Skeletal muscle tissue (tissue), 4 donors: ENCODE results near the gene PRSS50. TPM values are rescaled to one million over a fixed set of nuclear protein-coding genes. Genes with fewer than 3 reads are reported as not detected.

Source experiments
- H3K27ac ChIP-seq: one replicate; pipeline ENCODE4 v1.7.0; 2013; ENCODE audit warnings: mild to moderate bottlenecking, low read depth, low read length, inconsistent platforms
- H3K27me3 ChIP-seq, 3 donors: one replicate each; pipeline ENCODE4 v1.7.0; 2013; ENCODE audit warnings: low read length in 3 of 3; ENCODE audit not compliant: control insufficient read depth in 3 of 3, insufficient read depth in 3 of 3
- H3K36me3 ChIP-seq, 3 donors: one replicate each; pipeline ENCODE4 v1.7.0; 2013; ENCODE audit warnings: low read length in 3 of 3; ENCODE audit not compliant: control insufficient read depth in 3 of 3, insufficient read depth in 3 of 3
- H3K4me1 ChIP-seq, 3 donors: one replicate each; pipeline ENCODE4 v1.7.0; 2013; ENCODE audit warnings: low read length in 3 of 3, mild to moderate bottlenecking in 3 of 3; ENCODE audit not compliant: control insufficient read depth in 3 of 3, insufficient read depth in 3 of 3
- H3K4me3 ChIP-seq, 3 donors: one replicate each; pipeline ENCODE4 v1.7.0; 2013; ENCODE audit warnings: low read length in 3 of 3
- H3K9ac ChIP-seq, 3 donors: one replicate each; pipeline ENCODE4 v1.7.0; 2013; ENCODE audit warnings: low read length in 3 of 3, mild to moderate bottlenecking in 3 of 3, moderate library complexity in 2 of 3, low read depth in 1 of 3
- H3K9me3 ChIP-seq, 3 donors: one replicate each; pipeline ENCODE4 v1.7.0; 2013; ENCODE audit warnings: low read length in 3 of 3; ENCODE audit not compliant: control insufficient read depth in 3 of 3
- total RNA-seq: library from RNA; depleted of rRNA; stranded (reverse); fragments of >200 nt; gene quantifications from one replicate; pipeline ENCODE4 v1.2.3, GENCODE V29; 2014
- donor health status: Osteomylitis.

Gene PRSS50
- total RNA-seq, 1 donor from 2014 or later, result not detected

DNA sequence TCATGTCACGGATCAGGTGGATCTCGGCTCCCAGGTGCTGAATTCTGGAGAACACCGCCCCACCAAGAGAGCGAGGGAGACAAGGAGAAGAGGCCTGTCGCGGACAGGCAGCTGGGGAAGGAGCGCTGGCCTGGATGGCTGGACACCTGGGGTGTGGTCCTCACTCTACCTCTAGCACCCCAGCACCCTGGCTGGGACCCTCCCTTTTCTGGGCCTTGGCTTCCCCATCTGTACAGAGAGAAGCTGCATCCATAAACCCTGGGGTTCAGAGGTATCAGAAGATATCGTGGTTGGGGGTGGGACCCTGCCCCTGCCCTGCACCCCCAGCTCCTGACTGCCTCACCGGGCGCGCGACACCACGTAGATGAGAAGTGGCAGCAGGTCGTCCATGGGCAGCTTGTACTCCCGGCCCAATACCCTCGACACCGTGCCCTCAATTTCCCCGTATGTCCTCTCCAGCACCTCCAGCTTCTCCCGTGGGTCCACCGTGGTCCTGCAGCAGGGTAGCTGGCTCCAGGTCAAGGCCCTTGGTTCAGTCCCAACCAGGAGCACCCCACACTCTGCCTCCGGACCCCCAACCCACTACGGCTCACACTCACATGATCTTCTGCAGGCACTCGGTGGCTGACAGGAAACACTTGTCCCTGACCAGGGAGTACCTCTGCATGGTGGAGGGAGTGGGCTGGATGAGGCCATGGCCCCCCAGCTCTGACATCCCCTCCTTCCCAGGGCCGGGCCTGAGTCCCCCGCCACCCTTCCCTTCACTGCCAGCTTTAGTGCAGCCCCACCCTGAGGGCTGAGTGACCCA lies 45.9 kb downstream of the PRSS50 start:
- peaks cover 32 to 40% (median 37%) of the 10 kb centered on the region in 3 donors for H3K36me3 ChIP-seq
- H3K27ac ChIP-seq, result no peak overlapping the region
- no peaks in the 10 kb centered on the region for H3K27me3 ChIP-seq
- no peak overlapping the region for H3K9ac ChIP-seq
- no peak overlapping the region for H3K4me3 ChIP-seq
- H3K4me1 ChIP-seq, result peaks cover 4 to 14% (median 10%) of the 10 kb centered on the region in 3 donors
- H3K9me3 ChIP-seq, result no peaks in the 10 kb centered on the region

DNA sequence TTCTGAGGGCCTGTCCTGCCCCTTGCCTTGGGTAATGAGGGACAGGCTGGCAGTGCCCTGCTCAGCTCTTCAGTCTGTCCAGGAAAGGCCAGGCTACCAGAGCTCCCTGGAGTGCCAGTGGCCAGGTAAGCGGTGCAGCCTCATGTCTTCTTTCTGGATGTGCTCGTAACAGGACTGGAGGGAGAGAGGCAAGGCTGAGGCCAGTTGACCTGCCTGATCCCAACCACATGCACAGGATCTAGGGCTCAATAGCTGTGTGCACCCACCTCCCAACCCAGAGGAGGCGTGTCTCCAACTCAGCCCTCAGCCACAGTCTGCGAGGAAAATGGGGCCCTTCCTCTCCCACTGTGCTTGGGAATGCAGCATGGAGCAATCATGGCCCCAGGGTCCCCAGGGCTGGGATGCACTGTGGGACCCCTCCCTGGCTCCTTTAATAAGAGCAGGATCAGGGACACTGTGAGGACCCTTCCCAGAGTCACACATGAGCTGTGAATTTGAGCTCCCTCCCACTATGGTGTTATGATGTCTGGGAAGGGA lies 46.7 kb downstream of the PRSS50 start:
- no peak overlapping the region for H3K4me3 ChIP-seq
- no peak overlapping the region for H3K9ac ChIP-seq
- H3K27me3 ChIP-seq, result no peaks in the 10 kb centered on the region
- H3K4me1 ChIP-seq, result peaks cover 4 to 9% (median 4%) of the 10 kb centered on the region in 3 donors
- no peak overlapping the region for H3K27ac ChIP-seq
- peaks cover 32 to 36% (median 35%) of the 10 kb centered on the region in 3 donors for H3K36me3 ChIP-seq
- no peaks in the 10 kb centered on the region for H3K9me3 ChIP-seq

DNA sequence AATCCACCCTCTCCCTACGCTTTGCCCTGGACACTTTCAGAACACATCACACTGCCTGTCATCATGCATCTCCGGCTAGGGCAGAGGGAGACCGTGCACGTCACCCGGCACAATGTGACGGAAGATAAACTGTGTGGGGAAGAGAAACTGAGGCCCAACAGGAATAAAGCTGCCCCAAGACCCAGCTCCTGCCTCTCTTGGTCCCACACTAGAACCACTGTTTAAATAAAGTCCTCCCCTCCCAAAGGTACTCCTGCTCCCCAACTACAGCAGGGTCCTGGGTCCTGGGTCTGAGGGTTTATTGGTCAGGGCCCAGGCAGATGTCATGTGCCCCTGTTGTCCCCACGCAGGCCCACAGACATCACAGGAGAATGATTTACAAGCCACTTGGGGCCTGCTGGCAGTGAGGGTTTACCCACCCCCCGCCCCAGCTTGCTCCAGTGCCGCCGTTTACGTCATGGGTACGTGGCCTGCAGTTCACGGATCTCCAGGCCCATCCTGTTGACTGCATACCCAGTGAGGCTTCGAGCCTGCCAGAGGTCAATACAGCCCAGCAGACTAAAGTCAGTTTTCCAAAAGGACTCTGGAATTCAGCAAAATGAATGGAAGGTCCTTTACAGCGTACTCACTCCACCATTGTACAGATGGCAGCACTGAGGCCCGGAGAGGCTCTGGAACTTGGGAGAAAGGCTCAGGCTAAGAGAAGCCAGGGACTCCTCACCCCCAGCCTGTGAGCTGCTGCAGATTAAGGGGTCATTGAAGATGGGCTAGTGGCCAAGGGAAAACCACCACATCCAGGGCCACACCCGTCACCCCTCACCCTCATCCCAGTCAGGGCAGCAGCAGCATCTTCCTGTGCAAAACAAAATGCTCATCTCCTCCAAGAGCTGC lies 47.4 kb downstream of the PRSS50 start:
- Histone ChIP-seq H3K9me3 (no peaks in the 10 kb centered on the region), H3K4me1 (peaks cover 0 to 2% (median 0%) of the 10 kb centered on the region in 3 donors), H3K27me3 (no peaks in the 10 kb centered on the region), H3K9ac (no peak overlapping the region), H3K4me3 (no peak overlapping the region), H3K36me3 (peaks cover 27 to 30% (median 29%) of the 10 kb centered on the region in 3 donors), H3K27ac (no peak overlapping the region)

DNA sequence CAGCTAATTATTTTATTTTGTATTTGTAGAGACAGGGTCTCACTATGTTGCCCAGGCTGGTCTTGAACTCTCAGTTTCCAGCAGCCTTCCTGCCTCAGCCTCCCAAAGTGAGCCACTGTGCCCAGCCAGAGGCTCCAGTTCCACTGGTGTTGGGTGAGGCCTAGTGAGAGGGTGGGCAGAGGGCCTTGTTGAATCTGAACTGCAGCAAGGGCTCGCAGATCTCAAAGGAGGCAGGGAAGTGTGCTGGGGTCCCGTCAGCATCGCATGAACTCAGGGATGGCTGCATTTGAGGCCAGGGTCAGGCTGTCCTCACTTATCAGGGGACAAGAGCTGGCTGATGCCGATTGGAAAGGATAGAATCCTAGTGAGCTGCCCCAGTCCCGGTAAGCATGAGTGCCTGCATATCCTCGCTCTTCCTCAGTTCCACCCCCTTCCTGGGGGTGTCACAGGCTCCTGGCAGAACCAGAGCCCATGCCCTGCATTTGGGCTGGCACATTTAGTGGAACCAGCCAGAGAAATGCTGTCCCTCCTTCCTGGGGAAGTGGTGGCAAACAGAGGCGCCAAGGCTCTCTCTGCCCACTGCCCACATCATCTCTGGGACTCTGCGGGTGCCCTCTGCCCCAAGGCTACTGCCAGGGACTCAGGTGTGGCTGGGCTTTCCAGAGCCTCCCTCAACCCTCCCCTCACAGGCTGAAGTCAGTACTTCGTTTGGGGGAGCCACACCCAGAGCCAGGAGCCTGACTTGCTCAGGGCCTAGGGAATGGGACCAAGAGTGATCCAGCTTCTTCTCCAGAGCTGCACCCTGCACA lies 48.3 kb downstream of the PRSS50 start:
- no peaks in the 10 kb centered on the region for H3K9me3 ChIP-seq
- no peak overlapping the region for H3K27ac ChIP-seq
- peaks cover 24 to 27% (median 26%) of the 10 kb centered on the region in 3 donors for H3K36me3 ChIP-seq
- no peak overlapping the region for H3K9ac ChIP-seq
- no peak overlapping the region for H3K4me3 ChIP-seq
- no peaks in the 10 kb centered on the region for H3K27me3 ChIP-seq
- peaks cover 4 to 7% (median 5%) of the 10 kb centered on the region in 3 donors for H3K4me1 ChIP-seq

DNA sequence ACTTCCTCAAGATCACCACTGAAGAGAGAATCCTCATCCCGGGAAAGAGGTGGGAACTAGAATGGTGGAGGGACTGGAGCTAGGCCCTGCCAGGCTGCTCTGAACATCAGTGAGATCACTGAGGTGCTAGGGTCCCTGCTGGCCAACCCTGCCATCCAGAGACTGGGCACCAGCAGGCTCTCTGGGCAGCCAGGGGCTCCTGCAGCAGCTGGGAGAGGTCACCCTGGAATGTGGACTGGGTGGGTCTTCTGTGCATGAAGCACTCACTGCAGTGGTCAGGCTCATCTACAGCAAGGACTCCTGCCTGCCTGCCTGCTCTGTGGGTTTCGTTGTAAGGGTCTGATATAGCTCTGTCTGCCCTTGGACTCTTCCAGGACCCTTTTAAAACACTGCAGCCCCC lies 49.1 kb downstream of the PRSS50 start:
- Histone ChIP-seq H3K27ac (no peak overlapping the region), H3K9me3 (no peaks in the 10 kb centered on the region), H3K4me3 (no peak overlapping the region), H3K27me3 (no peaks in the 10 kb centered on the region), H3K9ac (no peak overlapping the region), H3K36me3 (peaks cover 17 to 19% (median 18%) of the 10 kb centered on the region in 3 donors), H3K4me1 (peaks cover 11 to 14% (median 13%) of the 10 kb centered on the region in 3 donors)

DNA sequence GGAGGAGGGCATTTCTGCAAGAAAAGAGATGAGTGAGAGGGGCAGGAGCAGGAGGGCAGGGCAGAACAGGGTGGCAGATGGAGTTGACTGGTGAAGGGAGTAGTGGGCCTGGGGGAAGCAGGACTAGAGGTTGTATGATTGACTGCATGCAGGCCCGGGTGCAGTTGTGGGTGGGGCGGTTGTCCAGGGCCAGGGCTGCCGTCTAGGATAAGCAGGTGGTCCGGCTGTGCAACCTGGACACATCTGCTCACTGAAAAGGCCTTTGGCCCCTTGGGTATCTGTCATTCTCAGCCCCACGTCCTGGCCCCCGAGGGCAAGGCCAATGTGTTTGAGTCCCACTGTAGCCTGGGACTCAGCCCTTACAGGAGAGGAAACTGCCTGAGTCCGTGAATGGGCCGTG lies 49.6 kb downstream of the PRSS50 start:
- Histone ChIP-seq H3K4me1 (peaks cover 16 to 19% (median 18%) of the 10 kb centered on the region in 3 donors), H3K36me3 (peaks cover 12 to 15% (median 13%) of the 10 kb centered on the region in 3 donors), H3K27me3 (no peaks in the 10 kb centered on the region), H3K4me3 (no peak overlapping the region), H3K9me3 (no peaks in the 10 kb centered on the region), H3K27ac (no peak overlapping the region), H3K9ac (no peak overlapping the region)

DNA sequence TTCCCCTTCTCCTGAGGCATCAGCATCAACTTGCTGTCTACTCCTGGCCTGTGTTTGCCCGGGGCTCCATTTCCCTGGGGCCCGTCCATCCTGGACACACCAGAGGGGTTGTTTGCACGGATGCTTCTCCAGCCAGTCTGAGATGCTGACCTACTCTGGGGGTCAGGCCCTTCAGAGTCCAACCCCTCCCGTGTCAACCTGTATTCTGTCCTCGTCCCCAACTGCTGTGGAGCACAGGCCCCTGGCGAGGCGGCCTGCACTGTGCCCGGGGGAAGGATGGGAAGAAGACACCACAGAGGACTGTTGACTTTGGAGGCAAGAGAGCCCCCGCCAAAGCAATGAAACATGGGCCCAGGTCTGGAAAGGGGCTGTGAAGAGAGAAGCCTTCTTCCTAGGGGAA lies 50.0 kb downstream of the PRSS50 start:
- no peaks in the 10 kb centered on the region for H3K27me3 ChIP-seq
- no peaks in the 10 kb centered on the region for H3K9me3 ChIP-seq
- H3K4me1 ChIP-seq, result peaks cover 20 to 23% (median 23%) of the 10 kb centered on the region in 3 donors
- H3K4me3 ChIP-seq, result no peak overlapping the region
- H3K36me3 ChIP-seq, result peaks cover 11 to 15% (median 11%) of the 10 kb centered on the region in 3 donors
- no peak overlapping the region for H3K9ac ChIP-seq
- H3K27ac ChIP-seq, result no peak overlapping the region

DNA sequence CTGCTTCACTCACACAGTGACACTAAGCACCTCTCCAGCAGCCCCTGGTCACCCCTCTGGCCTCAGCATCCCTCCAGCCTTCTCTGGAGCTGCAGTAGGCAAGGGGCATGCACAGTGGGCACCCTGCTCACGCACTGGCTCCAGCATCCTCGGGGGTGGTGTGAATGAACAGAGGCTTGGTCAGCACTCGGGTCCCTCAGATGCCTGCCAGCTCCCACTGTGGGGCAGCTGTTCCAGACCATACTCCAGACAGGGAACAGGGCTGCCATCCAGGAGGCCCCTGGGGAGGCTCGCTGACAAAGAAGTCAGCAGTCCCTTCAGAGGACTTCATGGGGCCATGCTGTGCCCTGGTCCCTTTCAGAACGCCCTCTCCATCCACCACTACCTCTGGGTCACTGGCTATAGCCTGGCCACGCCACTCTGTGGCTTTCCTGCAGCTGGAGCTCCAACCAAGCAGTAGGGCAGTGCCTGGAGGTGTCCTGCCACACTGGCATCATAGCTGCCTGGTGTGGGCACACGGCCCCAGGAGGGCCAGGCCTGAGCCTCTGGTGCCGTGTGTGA lies 50.5 kb downstream of the PRSS50 start:
- Histone ChIP-seq H3K27me3 (no peaks in the 10 kb centered on the region), H3K4me1 (peaks cover 25 to 29% (median 28%) of the 10 kb centered on the region in 3 donors), H3K36me3 (peaks cover 11 to 15% (median 11%) of the 10 kb centered on the region in 3 donors), H3K9me3 (no peaks in the 10 kb centered on the region), H3K9ac (no peak overlapping the region), H3K27ac (no peak overlapping the region), H3K4me3 (no peak overlapping the region)

DNA sequence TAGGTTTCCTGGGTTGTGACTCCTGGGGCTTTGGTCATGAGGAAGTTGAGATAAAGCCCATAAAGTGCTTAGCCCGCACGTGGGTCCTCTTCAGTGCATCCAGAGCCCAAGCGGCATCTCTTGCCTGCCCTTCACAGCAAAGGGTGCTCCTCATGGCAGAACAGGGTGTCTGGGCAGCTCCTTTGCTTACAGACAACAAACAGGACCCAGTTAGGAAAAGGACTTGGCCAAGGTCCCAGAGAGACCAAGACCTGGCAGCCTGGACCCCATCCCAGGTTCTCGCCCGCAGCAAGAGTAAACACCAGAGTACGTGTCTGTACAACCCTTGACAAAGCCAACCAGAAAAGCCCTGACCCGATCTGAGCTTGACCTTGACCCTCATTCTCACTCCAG lies 51.2 kb downstream of the PRSS50 start:
- Histone ChIP-seq H3K4me1 (peaks cover 27 to 34% (median 30%) of the 10 kb centered on the region in 3 donors), H3K27ac (no peak overlapping the region), H3K27me3 (no peaks in the 10 kb centered on the region)

More for the DNA sequence above, 51.2 kb downstream of the PRSS50 start:
- Histone ChIP-seq H3K9me3 (no peaks in the 10 kb centered on the region), H3K4me3 (no peak overlapping the region), H3K36me3 (peaks cover 8 to 10% (median 8%) of the 10 kb centered on the region in 3 donors), H3K9ac (no peak overlapping the region)
